Activated T-helper 2 cell treated with anti-CD3 and anti-CD28 coated beads, Interferon-gamma antibody, Interleukin-2, Interleukin-4, amounts not matched to agents 10 μg/mL and 5 μg/mL and 100 μg/mL, durations not matched to agents 14 hours and 24 hours and 36 hours (primary cell): ENCODE measurements around the gene ERAP2. TPM values are rescaled to one million over a fixed set of nuclear protein-coding genes. Genes with fewer than 3 reads are reported as not detected.
"Not testable (repeated sequence)": the region's sequence is repeated elsewhere in the genome, so short reads cannot be mapped to it uniquely, and the experiment has no call there.

Source experiments
- DNase-seq: peaks from one replicate; pipeline ENCODE4 v3.0.0; 2021; ENCODE audit warnings: low spot score
- H3K27ac Mint-ChIP-seq: one replicate; pipeline ENCODE4 v1.8.0; 2021; ENCODE audit warnings: mixed read lengths
- H3K27me3 Mint-ChIP-seq: one replicate; pipeline ENCODE4 v1.8.0; 2021; ENCODE audit warnings: low read depth, mixed read lengths
- H3K36me3 Mint-ChIP-seq: one replicate; pipeline ENCODE4 v1.8.0; 2021; ENCODE audit warnings: low read depth, mixed read lengths
- H3K4me1 Mint-ChIP-seq: one replicate; pipeline ENCODE4 v1.8.0; 2021; ENCODE audit warnings: low read depth, mixed read lengths
- H3K4me3 Mint-ChIP-seq: one replicate; pipeline ENCODE4 v1.8.0; 2021; ENCODE audit warnings: low read depth, mild to moderate bottlenecking, moderate library complexity, mixed read lengths
- H3K9me3 Mint-ChIP-seq: one replicate; pipeline ENCODE4 v1.8.0; 2021; ENCODE audit warnings: mixed read lengths
- intact Hi-C: fragments of 100-400 bp; cut with micrococcal nuclease; formaldehyde crosslinking; loops from one replicate; pipeline ENCODE4 v1.15.1; 2023
- total RNA-seq: library from RNA; stranded (reverse); gene quantifications from 2 replicates; pipeline ENCODE4 v1.2.3, GENCODE V29; 2022

Gene ERAP2
- total RNA-seq, 1 donor from 2014 or later = 49.3 TPM

DNA sequence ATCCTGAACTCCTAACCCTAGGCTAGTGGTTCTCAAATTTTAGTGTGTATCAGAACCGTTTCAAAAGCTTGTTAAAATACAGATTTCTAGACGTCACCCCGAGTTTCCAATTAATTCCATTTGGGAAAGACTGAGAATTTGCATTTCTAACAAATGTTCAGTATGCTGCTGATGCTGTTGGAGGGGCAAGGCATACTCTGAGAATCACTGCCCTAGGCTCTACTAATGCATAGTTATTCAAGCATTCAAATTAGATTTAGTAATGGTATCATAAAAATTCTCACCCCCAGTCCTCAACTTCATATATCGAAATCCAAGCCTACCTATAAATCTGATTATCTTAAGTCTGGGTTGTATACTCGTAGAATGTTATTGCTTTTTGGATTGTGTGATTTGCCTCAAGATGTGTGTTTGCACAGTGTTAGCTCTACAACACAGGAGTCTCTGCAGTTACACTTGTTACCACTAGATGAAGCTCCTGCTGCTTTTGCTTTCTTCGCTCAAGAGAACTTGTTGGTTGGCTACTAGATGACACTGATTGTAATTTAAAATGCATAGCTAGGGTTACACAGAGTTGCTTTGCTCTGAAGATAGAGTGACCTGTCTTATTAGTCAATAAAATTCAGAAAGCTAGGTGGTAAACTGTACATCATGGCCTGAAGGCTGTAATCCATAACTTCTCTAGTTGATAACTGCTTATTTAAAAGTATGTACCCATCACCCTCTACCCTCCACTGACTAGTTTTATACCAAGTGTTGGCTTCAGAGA is 7.5 kb upstream of the ERAP2 start:
- Mint-ChIP-seq H3K27me3 (no peaks in the 10 kb centered on the region), H3K4me1 (peaks cover 54% of the 10 kb centered on the region), H3K36me3 (no peaks in the 10 kb centered on the region), H3K4me3 (no peak overlapping the region), H3K27ac (no peak overlapping the region), H3K9me3 (no peaks in the 10 kb centered on the region)
- DNase-seq = no peak
- intact Hi-C loops = loop anchor here (1.0 to 5.0 kb wide), 3 partner anchors 116 to 314 kb away; partner anchors contain the start of gene RIOK2

DNA sequence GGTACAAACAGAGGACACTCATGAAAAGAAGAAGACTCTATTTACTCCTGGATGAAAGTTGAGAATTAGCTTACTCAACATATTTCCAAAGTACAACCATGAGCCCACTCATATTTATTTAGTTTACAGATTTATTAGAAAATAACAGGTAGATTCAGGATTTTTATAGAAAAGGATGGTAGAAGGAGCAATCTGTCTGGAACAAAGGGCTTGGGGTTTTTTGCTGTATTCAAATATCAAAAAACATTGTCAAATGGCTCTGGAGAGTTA is 7.0 kb upstream of the ERAP2 start:
- intact Hi-C loops = loop anchor here (1.0 to 5.0 kb wide), 3 partner anchors 117 to 313 kb away; partner anchors contain the start of gene RIOK2
- H3K4me1 Mint-ChIP-seq = peaks cover 53% of the 10 kb centered on the region
- no peaks in the 10 kb centered on the region for H3K27me3 Mint-ChIP-seq

DNA sequence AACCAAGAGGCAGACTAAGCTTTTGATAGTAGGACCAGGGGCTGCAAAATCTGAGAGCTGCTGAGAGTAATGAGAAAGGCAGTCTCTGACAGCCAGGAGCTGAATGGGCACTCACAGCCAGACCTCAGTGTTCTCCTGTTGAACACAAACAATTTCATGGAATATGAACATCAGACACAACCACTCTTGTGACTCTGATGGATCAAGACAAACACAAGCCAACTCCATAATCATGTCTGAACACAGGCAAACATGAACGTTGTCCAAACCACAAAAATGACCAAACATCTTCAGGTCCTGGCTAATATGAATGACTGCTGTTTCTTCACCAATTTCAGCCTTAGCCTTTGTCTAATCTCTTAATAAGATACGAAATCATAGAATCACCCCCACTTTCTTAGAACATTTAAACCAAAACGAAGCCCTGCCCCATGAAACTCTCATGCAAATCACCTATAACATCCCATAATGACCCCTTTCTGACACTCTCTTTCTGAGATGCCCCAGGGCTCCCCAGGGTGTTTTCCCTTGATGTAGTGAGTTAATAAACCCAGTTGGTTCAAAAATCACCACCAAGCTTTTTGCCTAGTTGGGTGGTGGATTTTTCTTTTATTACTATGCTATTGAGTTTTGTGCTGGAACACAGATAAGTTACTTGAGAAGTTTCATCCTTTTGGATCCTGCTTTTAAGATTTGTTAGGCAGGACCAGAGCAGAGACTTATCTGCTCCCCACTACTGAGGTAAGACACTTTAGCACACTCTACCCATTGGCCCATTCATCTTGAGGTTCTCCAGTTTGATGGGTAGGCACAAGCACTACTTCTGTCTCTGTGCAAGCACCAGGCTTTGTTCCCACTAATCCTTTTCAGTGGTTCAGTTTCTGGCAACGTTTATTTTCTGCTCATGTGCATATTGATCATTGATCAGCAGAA is 5.9 kb upstream of the ERAP2 start:
- Mint-ChIP-seq H3K4me3 (peak overlapping the region; percentile 61), H3K27ac (peak overlapping the region; percentile 90)

More for the DNA sequence above, 7.0 kb upstream of the ERAP2 start:
- no peaks in the 10 kb centered on the region for H3K36me3 Mint-ChIP-seq
- H3K4me3 Mint-ChIP-seq = no peak overlapping the region
- DNase-seq = no peak
- no peaks in the 10 kb centered on the region for H3K9me3 Mint-ChIP-seq
- H3K27ac Mint-ChIP-seq = peak overlapping the region; percentile 90

DNA sequence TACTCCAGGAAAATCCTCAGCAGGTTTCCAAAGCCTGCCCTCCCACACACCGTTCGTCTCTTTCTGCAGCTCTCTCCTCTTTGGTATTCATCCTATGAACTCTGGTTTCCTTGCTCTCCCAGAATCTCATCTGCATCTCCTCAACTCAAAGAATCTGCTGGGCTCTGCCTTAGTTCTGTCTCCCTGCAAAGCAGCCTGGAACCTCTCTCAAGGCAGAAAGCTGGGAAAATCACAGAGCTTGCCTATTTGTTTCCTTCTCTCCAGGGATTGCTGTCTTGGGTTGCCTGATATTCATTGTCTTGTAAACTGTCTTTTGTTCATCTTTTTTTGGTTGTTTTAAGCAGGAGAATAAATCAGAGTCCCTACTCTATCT is 5.3 kb upstream of the ERAP2 start:
- intact Hi-C loops = loop anchor here (1.0 to 5.0 kb wide), 2 partner anchors 131 to 224 kb away; no protein-coding TSS in a partner anchor
- Mint-ChIP-seq H3K9me3 (no peaks in the 10 kb centered on the region), H3K4me3 (peak overlapping the region; percentile 61), H3K27me3 (no peaks in the 10 kb centered on the region), H3K4me1 (peaks cover 67% of the 10 kb centered on the region), H3K27ac (peak overlapping the region; percentile 90), H3K36me3 (no peaks in the 10 kb centered on the region)
- DNase-seq = no peak

More for the DNA sequence above, 5.9 kb upstream of the ERAP2 start:
- Mint-ChIP-seq H3K9me3 (no peaks in the 10 kb centered on the region), H3K36me3 (no peaks in the 10 kb centered on the region), H3K27me3 (no peaks in the 10 kb centered on the region), H3K4me1 (peaks cover 61% of the 10 kb centered on the region)
- DNase-seq = no peak
- intact Hi-C loops = loop anchor here (1.0 to 5.0 kb wide), 3 partner anchors 64 to 225 kb away; no protein-coding TSS in a partner anchor

DNA sequence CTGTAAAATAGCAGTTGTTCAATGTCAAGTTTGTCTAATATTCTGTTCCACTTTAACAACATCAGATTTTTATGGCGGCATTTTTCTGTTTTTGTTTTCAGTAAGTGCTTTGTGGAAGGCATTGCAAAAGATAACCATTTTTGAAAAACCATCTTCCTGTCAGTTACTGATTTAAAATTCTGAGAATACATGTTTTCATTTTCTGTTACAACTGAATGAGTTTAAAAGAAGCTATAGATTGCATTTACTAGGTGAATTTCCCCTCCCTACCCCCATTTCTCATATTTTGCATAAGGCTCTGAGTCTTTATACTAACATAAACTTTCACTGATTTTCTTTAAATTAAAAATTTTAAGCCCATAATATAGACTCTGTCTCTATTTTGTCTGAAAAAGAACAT is 4.6 kb upstream of the ERAP2 start:
- intact Hi-C loops = loop anchor here (1.0 to 5.0 kb wide), 2 partner anchors 131 to 224 kb away; no protein-coding TSS in a partner anchor
- no peaks in the 10 kb centered on the region for H3K36me3 Mint-ChIP-seq
- H3K4me3 Mint-ChIP-seq = peak overlapping the region; percentile 61
- peaks cover 67% of the 10 kb centered on the region for H3K4me1 Mint-ChIP-seq
- no peak for DNase-seq
- peak overlapping the region; percentile 90 for H3K27ac Mint-ChIP-seq
- no peaks in the 10 kb centered on the region for H3K9me3 Mint-ChIP-seq
- H3K27me3 Mint-ChIP-seq = no peaks in the 10 kb centered on the region

DNA sequence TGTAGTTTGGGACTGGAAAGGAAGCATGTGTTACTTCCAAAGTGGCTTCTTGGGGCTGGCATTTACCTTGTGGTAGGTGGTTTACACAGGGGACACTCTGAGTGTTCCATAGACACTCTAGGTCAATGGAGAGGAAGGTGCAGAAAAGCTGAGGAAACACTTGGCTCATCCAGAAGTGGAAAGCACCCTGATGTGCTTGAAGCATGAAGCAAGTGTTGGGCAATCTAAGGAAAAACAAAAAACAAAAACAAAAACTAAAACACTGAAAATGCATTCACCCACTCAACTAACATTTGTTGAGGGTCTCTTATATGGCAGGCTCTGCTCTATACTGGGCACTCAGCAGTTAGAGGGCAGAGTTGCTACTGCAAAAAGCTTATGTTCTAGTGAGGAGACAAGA is 2.9 kb upstream of the ERAP2 start:
- peaks cover 72% of the 10 kb centered on the region for H3K4me1 Mint-ChIP-seq
- no peaks in the 10 kb centered on the region for H3K9me3 Mint-ChIP-seq
- intact Hi-C loops = loop anchor here (5.0 kb wide), 1 partner anchor 129 kb away; no protein-coding TSS in a partner anchor

DNA sequence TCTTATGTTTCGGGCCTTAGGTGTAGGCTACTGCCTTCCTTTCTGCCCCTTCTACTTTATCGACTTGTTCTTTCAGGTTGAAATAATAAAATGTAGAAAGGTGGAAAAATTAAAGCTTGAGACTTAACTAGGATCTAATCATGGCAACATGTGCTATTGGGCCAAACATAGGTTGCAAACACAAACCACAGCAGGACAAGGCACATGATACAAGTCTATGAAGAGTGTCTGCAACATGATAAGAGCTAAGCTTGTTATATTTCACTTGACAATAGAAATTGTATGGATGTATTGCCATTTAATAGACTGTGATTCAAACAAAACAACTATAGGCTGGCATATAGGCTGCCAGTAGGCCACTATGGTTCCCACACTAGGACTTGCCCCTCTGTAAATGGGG is 1.7 kb upstream of the ERAP2 start:
- Mint-ChIP-seq H3K4me1 (peaks cover 64% of the 10 kb centered on the region), H3K36me3 (peaks cover 2% of the 10 kb centered on the region), H3K4me3 (peak overlapping the region; percentile 7), H3K9me3 (no peaks in the 10 kb centered on the region), H3K27ac (peak overlapping the region; percentile 92), H3K27me3 (no peaks in the 10 kb centered on the region)
- DNase-seq = no peak
- intact Hi-C loops = loop anchor here (5.0 kb wide), 2 partner anchors 67 to 128 kb away; partner anchors contain the start of gene ERAP1

More for the DNA sequence above, 2.9 kb upstream of the ERAP2 start:
- no peak for DNase-seq
- Mint-ChIP-seq H3K36me3 (no peaks in the 10 kb centered on the region), H3K27ac (peak overlapping the region; percentile 40), H3K27me3 (no peaks in the 10 kb centered on the region), H3K4me3 (no peak overlapping the region)

DNA sequence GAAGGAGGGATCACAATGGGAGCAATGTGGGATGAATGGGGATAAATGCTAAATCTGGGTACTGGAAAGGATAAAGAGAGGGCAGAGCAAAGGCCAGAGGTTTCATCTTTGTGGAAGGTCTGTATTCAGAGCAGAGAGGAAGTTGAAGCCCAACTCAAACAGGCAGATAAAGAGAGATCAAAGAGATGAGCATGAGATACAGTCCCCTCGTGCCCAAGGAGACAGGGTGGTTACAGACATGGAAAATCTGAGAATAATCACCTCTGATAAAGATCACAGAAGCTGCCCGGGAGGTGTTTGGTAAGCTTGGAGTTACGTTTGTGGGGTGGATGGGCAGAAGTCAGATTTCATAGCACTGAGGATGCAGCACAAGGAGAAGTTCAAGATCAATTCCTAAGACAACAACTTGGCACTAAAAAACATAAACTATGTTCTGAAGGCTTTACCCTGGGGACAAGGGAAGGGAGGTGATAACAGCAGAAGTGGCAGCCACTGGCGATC is 459 bp upstream of the ERAP2 start:
- no peaks in the 10 kb centered on the region for H3K27me3 Mint-ChIP-seq
- H3K27ac Mint-ChIP-seq = peak overlapping the region; percentile 92
- peak overlapping the region; percentile 84 for H3K4me3 Mint-ChIP-seq
- DNase-seq = peak; percentile 35
- H3K4me1 Mint-ChIP-seq = peaks cover 64% of the 10 kb centered on the region
- intact Hi-C loops = loop anchor here (1.0 to 5.0 kb wide), 3 partner anchors 10 to 69 kb away; partner anchors contain the start of gene ERAP1
- H3K9me3 Mint-ChIP-seq = no peaks in the 10 kb centered on the region
- H3K36me3 Mint-ChIP-seq = peaks cover 14% of the 10 kb centered on the region

DNA sequence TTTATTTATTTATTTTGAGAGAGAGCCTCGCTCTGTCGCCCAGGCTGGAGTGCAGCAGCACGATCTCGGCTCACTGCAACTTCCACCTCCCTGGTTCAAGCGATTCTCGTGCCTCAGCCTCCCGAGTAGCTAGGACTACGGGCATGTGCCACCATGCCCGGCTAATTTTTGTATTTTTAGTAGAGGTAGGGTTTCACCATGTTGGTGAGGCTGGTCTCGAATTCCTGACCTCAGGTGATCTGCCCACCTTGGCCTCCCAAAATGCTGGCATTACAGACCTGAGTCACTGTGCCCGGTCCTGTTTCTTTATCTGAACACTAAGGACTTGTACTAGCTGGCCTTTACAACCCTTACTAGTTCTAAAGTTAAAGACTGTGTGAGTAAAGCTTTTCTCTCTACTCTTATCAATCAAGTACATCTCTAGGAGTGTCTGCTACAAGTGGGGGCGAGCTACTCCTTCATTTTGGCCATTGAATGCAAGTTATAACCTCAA is 723 bp downstream of the ERAP2 start:
- H3K9me3 Mint-ChIP-seq, DNase-seq, H3K27me3 Mint-ChIP-seq: not testable (repeated sequence)
- intact Hi-C loops = loop anchor here (1.0 to 5.0 kb wide), 3 partner anchors 9 to 70 kb away; partner anchors contain the start of gene ERAP1
- Mint-ChIP-seq H3K36me3 (peaks cover 26% of the 10 kb centered on the region), H3K4me1 (peaks cover 65% of the 10 kb centered on the region), H3K4me3 (peak overlapping the region; percentile 84), H3K27ac (peak overlapping the region; percentile 85)

DNA sequence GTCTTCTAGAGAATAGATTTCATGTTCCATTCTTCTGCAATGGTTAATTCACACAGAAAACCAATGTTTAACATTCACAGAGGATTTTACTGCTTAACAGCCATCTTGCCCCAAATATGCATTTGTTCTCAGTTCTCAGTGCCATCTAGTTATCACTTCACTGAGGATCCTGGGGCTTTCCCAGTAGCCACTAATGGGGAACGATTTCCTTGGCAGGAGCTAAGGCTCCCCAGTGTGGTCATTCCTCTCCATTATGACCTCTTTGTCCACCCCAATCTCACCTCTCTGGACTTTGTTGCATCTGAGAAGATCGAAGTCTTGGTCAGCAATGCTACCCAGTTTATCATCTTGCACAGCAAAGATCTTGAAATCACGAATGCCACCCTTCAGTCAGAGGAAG is 3.4 kb downstream of the ERAP2 start:
- intact Hi-C loops = loop anchor here (5.0 kb wide), 1 partner anchor 72 kb away; the partner anchor contains the start of gene ERAP1
- no peaks in the 10 kb centered on the region for H3K9me3 Mint-ChIP-seq
- H3K27me3 Mint-ChIP-seq = no peaks in the 10 kb centered on the region
- H3K4me3 Mint-ChIP-seq = peak overlapping the region; percentile 52
- no peak for DNase-seq
- peak overlapping the region; percentile 54 for H3K27ac Mint-ChIP-seq
- H3K4me1 Mint-ChIP-seq = peaks cover 66% of the 10 kb centered on the region
- H3K36me3 Mint-ChIP-seq = peaks cover 50% of the 10 kb centered on the region

DNA sequence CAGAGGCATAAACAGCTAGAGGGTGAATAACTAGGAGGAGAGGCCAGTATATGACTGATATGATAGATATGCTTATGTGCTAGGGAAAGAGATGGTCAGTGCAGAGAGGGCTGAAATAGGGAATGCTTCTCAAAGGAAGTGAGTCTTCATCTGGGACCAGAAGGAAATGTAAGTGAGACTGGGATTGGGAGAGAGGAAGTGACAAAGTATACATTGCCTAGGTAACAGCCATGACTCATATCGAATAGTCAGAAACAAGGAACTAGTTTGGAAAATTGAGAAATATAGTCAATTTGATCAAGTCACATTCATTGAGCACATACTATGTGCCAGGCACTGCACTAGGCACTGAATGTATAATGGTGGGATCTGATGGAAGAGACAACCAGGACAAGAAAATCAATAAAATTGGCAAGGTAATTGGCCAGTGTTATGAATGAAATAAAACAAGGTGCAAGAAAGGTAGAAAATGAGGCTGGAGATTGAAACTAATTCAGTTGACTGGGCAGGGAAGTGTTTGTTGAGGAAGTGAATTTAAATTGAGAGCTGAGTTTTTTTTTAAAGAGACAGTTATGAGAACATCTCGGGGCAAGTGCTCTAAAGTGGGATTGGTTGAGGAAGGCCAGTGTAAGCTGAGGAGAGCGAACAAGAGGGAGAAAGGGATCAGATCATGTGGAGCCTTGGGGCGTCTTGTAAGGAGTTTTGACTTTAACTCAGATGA is 4.3 kb downstream of the ERAP2 start:
- peaks cover 68% of the 10 kb centered on the region for H3K4me1 Mint-ChIP-seq
- H3K36me3 Mint-ChIP-seq = peaks cover 59% of the 10 kb centered on the region
- peak overlapping the region; percentile 54 for H3K27ac Mint-ChIP-seq
- intact Hi-C loops = no loop called here
- peak overlapping the region; percentile 52 for H3K4me3 Mint-ChIP-seq
- DNase-seq = no peak
- no peaks in the 10 kb centered on the region for H3K27me3 Mint-ChIP-seq
- H3K9me3 Mint-ChIP-seq = no peaks in the 10 kb centered on the region
